ENCODE measurements around the gene ARL15. TPM values are rescaled to one million over a fixed set of nuclear protein-coding genes. Genes with fewer than 3 reads are reported as not detected.

The ARL15 gene
- polyA plus RNA-seq, 1 of the 3 experiments (the other 2 are of a cell fraction): 6.4 TPM

DNA sequence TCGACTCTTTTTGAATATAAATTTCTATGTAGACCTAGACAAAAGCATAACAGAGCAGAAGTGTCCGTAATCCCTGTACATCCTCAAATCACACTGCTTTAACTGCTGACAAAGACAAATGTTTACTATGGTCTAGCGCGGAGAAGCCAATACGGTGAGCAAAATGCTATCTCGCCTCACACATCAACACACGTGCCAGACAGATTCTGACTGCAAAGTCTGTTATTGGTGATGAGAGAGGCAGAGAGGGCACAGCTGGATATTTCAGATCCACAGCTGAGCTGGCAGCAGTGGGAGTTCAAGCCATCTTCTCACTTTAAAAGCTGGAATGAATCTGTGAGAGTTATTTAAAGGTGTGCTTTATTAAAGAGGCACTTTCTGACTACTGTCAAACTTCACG, 124.3 kb downstream of the ARL15 start:
- Histone ChIP-seq H3K9me2 (no peaks in the 10 kb centered on the region), H2AFZ (ENCODE audit: low read depth) (no peak overlapping the region), H3K36me3 (replicated peaks in 1 of 2; ENCODE audit: control insufficient read depth in 1 of 2, insufficient read depth in 2 of 2, low read length in 1 of 2) (no peaks in the 10 kb centered on the region), H3K4me2 (no peak overlapping the region), H3K9me3 (no peaks in the 10 kb centered on the region), H3K27me3 (ENCODE audit: insufficient read depth) (no peaks in the 10 kb centered on the region), H3K79me2 (ENCODE audit: insufficient read depth) (no peaks in the 10 kb centered on the region), H3K27ac (ENCODE audit: low read depth in 2 of 2, low read length in 1 of 2) (no peak overlapping the region), H3K4me3 (ENCODE audit: low read depth in 2 of 2, low read length in 1 of 2) (no peak overlapping the region), H4K20me1 (ENCODE audit: insufficient read depth) (no peaks in the 10 kb centered on the region), H3K9ac (no peak overlapping the region), H3F3A (replicated peaks; ENCODE audit: insufficient read depth) (no peaks in the 10 kb centered on the region), H3K4me1 (ENCODE audit: control insufficient read depth in 1 of 2, insufficient read depth in 2 of 2, low read depth in 1 of 2, low read length in 1 of 2) (no peaks in the 10 kb centered on the region; a peak in 1 of 4 replicates)
- TF ChIP-seq RAD21 (IDR thresholded peaks at IDR 0.05; ENCODE audit: low read length) (no peak), NRF1 (IDR thresholded peaks at IDR 0.05; ENCODE audit: low read depth, low read length) (no peak), SIN3A (IDR thresholded peaks at IDR 0.05; ENCODE audit: borderline replicate concordance, low read depth, low read length) (no peak), SMC3 (IDR thresholded peaks at IDR 0.05; ENCODE audit: low read depth, low read length) (no peak), YY1 (IDR thresholded peaks at IDR 0.05; ENCODE audit: low read depth) (no peak), TEAD4 (IDR thresholded peaks at IDR 0.05; ENCODE audit: borderline replicate concordance, insufficient read depth) (no peak), REST (IDR thresholded peaks at IDR 0.05; ENCODE audit: low read depth, low read length) (no peak), FOSL2 (IDR thresholded peaks at IDR 0.05; ENCODE audit: borderline replicate concordance, low read depth) (no peak), USF2 (IDR thresholded peaks at IDR 0.05; ENCODE audit: borderline replicate concordance, low read depth, low read length) (no peak), FOXM1 (IDR thresholded peaks at IDR 0.05; ENCODE audit: low read depth) (no peak), CHD2 (IDR thresholded peaks at IDR 0.05; ENCODE audit: low read length, partially characterized antibody) (no peak)
- TF ChIP-seq, protein P1, sequence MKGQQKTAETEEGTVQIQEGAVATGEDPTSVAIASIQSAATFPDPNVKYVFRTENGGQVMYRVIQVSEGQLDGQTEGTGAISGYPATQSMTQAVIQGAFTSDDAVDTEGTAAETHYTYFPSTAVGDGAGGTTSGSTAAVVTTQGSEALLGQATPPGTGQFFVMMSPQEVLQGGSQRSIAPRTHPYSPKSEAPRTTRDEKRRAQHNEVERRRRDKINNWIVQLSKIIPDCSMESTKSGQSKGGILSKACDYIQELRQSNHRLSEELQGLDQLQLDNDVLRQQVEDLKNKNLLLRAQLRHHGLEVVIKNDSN (IDR thresholded peaks at IDR 0.05; ENCODE audit: borderline replicate concordance, low read depth): no peak
- TF ChIP-seq, protein P2, sequence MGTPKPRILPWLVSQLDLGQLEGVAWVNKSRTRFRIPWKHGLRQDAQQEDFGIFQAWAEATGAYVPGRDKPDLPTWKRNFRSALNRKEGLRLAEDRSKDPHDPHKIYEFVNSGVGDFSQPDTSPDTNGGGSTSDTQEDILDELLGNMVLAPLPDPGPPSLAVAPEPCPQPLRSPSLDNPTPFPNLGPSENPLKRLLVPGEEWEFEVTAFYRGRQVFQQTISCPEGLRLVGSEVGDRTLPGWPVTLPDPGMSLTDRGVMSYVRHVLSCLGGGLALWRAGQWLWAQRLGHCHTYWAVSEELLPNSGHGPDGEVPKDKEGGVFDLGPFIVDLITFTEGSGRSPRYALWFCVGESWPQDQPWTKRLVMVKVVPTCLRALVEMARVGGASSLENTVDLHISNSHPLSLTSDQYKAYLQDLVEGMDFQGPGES (IDR thresholded peaks at IDR 0.05; ENCODE audit: low read depth, low read length): no peak
- POLR2A ChIA-PET: no interaction called here
- CTCF ChIA-PET: no interaction called here
- no peak for DNase-seq
- 85% methylated on average over 8 of the region's 8 CpGs for WGBS (ENCODE audit: low lambda C conversion rate)

Data from SK-N-SH (cell line).